ENCODE results near the gene NCOR2. TPM values are rescaled to one million over a fixed set of nuclear protein-coding genes. Genes with fewer than 3 reads are reported as not detected.

Gene NCOR2
- total RNA-seq, 3 donors from 2014 or later (not counting 1 experiment from before 2014, with no cell fraction given): 109 to 126 (median 125) TPM

DNA sequence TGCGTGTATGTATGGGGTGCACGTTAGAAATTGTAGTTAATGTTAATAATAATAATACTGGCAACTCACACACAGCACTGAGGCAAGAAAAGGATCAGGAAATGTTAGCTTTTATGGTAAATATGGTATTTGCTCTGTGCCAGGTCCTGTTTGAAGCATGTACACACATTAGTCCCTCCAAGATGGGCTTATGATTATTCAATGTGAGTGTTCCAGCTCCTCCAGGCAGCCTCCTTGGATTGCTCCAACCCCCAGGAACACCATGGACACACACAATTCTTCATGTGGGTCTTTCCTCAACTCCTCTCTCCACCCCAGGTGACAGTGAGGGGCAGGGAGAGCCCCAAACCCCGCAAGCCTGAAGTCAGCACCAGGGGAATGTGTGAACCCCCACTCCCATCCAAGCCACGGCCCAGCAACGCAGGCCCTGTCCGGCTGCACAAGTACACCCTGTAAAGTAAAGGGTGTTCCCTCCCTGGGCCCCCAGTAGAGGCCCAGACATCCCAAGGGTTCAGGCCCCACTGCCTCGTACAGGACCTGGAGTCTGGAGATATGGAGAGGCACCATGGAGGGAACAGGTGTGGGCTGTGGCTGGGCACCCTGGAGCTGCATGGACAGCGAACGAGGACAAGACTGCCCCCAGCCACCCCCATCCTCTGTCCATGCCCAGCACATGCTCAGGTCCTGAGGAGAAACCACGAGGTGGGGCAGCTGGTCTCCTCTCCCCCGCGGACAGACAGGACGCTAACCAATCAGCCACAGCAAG is 41.3 kb downstream of the NCOR2 start:
- intact Hi-C loops (cut with micrococcal nuclease): no loop called here
- Histone ChIP-seq H3K4me3 (ENCODE audit: low read length) (no peak overlapping the region), H3K4me1 (ENCODE audit: control insufficient read depth, insufficient read depth, low read length) (no peaks in the 10 kb centered on the region), H3K36me3 (ENCODE audit: control insufficient read depth, insufficient read depth, low read length) (no peaks in the 10 kb centered on the region), H3K27me3 (ENCODE audit: control insufficient read depth, insufficient read depth, low read length) (no peaks in the 10 kb centered on the region), H3K9me3 (ENCODE audit: control insufficient read depth, insufficient read depth, low read length) (no peaks in the 10 kb centered on the region), H3K27ac (ENCODE audit: low read length) (no peak overlapping the region)
- H3K4me1 Mint-ChIP-seq: peaks cover 28 to 51% of the 10 kb centered on the region in 2 donors
- H3K36me3 Mint-ChIP-seq: no peaks in the 10 kb centered on the region
- H3K27me3 Mint-ChIP-seq (ENCODE audit: low read depth in 2 of 2): no peaks in the 10 kb centered on the region
- no peak overlapping the region for H3K27ac Mint-ChIP-seq
- no peaks in the 10 kb centered on the region for H3K9me3 Mint-ChIP-seq
- DNase-seq (no peak), ATAC-seq (no peak)
- TF ChIP-seq, protein P1, sequence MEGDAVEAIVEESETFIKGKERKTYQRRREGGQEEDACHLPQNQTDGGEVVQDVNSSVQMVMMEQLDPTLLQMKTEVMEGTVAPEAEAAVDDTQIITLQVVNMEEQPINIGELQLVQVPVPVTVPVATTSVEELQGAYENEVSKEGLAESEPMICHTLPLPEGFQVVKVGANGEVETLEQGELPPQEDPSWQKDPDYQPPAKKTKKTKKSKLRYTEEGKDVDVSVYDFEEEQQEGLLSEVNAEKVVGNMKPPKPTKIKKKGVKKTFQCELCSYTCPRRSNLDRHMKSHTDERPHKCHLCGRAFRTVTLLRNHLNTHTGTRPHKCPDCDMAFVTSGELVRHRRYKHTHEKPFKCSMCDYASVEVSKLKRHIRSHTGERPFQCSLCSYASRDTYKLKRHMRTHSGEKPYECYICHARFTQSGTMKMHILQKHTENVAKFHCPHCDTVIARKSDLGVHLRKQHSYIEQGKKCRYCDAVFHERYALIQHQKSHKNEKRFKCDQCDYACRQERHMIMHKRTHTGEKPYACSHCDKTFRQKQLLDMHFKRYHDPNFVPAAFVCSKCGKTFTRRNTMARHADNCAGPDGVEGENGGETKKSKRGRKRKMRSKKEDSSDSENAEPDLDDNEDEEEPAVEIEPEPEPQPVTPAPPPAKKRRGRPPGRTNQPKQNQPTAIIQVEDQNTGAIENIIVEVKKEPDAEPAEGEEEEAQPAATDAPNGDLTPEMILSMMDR (IDR thresholded peaks at IDR 0.05): no peak
- WGBS (ENCODE audit: insufficient coverage): 94% methylated on average over 11 of the region's 13 CpGs
- no peak overlapping the region for H3K4me3 Mint-ChIP-seq

DNA sequence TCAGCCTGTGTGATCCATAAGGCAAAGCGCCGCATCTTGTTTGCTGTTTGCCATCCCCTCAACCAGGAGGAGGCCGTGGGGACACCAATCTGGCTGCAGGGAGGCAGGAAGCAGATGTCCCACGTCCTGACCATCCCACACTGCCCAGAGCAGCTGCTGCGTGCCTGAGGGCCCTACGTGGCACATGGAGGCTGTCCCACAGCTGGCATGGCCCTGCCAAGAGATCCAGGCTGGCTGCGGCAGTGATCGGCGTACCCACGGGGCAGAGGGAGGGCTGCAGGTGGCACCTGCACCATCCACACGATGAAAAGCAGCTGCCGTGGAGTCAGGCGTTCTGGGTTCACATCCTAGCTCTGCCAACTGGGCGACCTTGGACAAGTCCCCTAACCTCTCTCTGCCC is 42.0 kb downstream of the NCOR2 start:
- DNase-seq (no peak), ATAC-seq (no peak)
- no peak overlapping the region for H3K4me3 Mint-ChIP-seq
- Histone ChIP-seq H3K4me1 (ENCODE audit: control insufficient read depth, insufficient read depth, low read length) (peaks cover 6% of the 10 kb centered on the region), H3K27ac (ENCODE audit: low read length) (no peak overlapping the region), H3K27me3 (ENCODE audit: control insufficient read depth, insufficient read depth, low read length) (no peaks in the 10 kb centered on the region), H3K36me3 (ENCODE audit: control insufficient read depth, insufficient read depth, low read length) (no peaks in the 10 kb centered on the region), H3K9me3 (ENCODE audit: control insufficient read depth, insufficient read depth, low read length) (no peaks in the 10 kb centered on the region), H3K4me3 (ENCODE audit: low read length) (no peak overlapping the region)
- no peaks in the 10 kb centered on the region for H3K27me3 Mint-ChIP-seq (ENCODE audit: low read depth in 2 of 2)
- H3K27ac Mint-ChIP-seq: no peak overlapping the region
- no peaks in the 10 kb centered on the region for H3K36me3 Mint-ChIP-seq
- TF ChIP-seq, protein P1 (IDR thresholded peaks at IDR 0.05): no peak
- H3K4me1 Mint-ChIP-seq: peaks cover 31 to 50% of the 10 kb centered on the region in 2 donors
- intact Hi-C loops (cut with micrococcal nuclease): no loop called here
- 74% methylated on average over 14 of the region's 14 CpGs for WGBS (ENCODE audit: insufficient coverage)
- no peaks in the 10 kb centered on the region for H3K9me3 Mint-ChIP-seq

DNA sequence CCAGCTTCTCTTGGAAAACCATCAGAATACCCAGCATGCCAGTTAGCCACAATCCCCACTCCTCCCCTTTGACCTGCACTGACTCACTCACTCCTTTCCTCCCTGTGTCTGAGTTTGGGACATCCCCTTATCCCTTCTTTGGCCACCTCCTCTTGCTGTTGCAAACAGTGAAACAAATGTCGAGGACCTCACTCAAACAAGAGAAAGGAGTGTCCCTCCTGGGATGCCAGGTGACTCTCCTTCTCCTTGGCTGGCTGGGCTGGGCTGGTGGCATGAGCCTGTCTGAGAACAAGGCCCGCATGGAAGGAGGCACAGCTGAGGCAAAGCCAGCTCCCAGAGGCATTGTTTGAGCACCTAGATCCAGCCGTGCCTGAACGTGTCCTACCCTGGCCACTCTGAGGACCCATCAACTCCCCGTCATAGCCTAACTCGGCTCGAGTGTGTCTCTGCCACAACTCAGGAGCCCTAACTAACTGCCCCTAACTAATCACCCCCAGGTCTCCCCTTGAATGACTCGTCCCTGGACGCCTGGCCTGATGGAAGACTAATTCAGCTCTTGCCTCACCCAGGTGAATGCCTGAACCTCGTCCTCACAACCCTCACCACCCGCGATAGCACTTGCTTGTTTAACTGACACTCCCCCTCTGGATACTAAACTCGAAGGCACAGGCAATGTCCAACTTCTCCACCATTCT is 43.0 kb downstream of the NCOR2 start:
- no peaks in the 10 kb centered on the region for H3K36me3 ChIP-seq (ENCODE audit: control insufficient read depth, insufficient read depth, low read length)
- intact Hi-C loops (cut with micrococcal nuclease): no loop called here
- Mint-ChIP-seq H3K4me3 (no peak overlapping the region), H3K36me3 (no peaks in the 10 kb centered on the region), H3K27ac (peak overlapping the region; percentile 9 to 66), H3K4me1 (peaks cover 40 to 49% of the 10 kb centered on the region in 2 donors), H3K9me3 (no peaks in the 10 kb centered on the region), H3K27me3 (ENCODE audit: low read depth in 2 of 2) (no peaks in the 10 kb centered on the region)
- H3K27me3 ChIP-seq (ENCODE audit: control insufficient read depth, insufficient read depth, low read length): no peaks in the 10 kb centered on the region
- peaks cover 9% of the 10 kb centered on the region for H3K4me1 ChIP-seq (ENCODE audit: control insufficient read depth, insufficient read depth, low read length)
- H3K27ac ChIP-seq (ENCODE audit: low read length): no peak overlapping the region
- TF ChIP-seq, protein P1 (IDR thresholded peaks at IDR 0.05): no peak
- no peak overlapping the region for H3K4me3 ChIP-seq (ENCODE audit: low read length)
- no peaks in the 10 kb centered on the region for H3K9me3 ChIP-seq (ENCODE audit: control insufficient read depth, insufficient read depth, low read length)
- DNase-seq: no peak
- ATAC-seq: no peak
- WGBS (ENCODE audit: insufficient coverage): 89% methylated on average over 13 of the region's 13 CpGs
